Stimulated activated CD8-positive, alpha-beta memory T cell treated with anti-CD3 and anti-CD28 coated beads, Interleukin-7, amount 100 ng/mL, for 48 hours (primary cell): ENCODE results near the gene ST7.

Experiments used
- DNase-seq, 2 donors: peaks; one replicate each; pipeline ENCODE4 v3.0.0-alpha.2; 2020; ENCODE audit warnings: low read depth in 1 of 2; ENCODE audit errors: extremely low read depth in 1 of 2

The ST7 gene

DNA sequence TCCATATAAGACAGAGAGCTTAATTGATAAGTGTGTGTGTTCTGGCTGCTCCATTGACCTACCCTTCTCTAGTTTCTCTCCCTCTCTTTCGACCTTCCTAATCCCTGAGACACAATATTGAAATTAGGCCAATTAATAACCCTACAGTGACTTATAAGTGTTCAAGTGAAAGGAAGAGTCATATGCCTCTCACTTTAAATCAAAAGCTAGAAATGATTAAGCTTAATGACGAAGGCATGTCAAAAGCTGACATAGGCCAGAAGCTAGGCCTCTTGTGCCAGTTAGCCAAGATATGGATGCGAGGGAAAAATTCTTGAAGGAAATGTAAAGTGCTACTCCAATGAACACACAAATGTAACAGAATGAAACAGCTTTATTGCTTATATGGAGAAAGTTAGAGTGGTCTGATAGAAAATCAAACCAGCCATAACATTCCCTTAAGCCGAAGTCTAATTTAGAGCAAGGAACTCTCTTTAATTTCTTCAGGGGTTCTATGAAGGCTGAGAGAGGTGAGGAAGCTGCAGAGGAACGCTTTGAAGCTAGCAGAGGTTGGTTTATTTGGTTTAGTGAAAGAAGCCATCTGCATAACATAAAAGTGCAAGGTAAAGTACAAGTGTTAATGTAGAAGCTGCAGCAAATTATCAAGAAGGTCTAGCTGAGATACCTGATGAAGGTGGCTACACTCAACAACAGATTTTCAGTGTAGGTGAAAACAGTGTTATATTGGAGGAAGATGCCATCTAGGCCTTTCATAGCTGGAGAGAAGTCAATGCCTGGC is 53.8 kb downstream of the ST7 start:
- no peak for DNase-seq

DNA sequence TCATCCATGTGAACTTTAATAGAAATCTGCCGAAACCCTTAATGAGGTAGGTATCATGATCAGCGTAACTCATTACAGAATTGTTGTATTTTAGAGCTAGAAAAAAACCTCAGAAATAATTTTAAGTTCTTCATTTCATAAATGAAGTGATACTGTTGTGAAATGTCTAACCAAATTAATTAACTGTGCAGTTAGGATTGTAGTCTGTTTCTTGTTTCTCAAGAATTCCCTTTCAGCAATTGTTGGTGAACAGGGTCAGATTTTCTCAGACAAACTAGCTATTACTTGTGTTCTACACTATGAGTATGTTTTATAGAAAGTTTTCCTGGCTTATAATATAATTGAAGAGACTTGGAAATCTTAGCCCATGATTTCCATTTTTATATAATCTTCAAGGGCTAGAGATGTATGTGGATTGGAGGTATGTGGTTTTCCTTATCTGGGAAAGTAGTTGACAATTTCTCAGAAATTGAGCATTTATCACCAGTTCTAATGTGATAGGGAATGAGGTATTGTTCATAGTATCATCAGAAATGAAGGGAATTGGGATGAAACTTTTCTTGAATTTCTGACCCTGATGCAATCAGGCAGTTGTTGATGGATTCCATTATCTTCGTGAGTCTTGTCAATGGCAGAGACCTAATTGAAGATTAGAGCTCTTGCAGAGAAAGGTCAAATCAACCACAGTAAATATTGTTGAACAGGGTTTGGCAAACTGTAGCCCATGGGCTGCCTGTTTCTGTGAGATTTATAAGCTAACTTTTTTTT is 55.0 kb downstream of the ST7 start:
- DNase-seq, result no peak

DNA sequence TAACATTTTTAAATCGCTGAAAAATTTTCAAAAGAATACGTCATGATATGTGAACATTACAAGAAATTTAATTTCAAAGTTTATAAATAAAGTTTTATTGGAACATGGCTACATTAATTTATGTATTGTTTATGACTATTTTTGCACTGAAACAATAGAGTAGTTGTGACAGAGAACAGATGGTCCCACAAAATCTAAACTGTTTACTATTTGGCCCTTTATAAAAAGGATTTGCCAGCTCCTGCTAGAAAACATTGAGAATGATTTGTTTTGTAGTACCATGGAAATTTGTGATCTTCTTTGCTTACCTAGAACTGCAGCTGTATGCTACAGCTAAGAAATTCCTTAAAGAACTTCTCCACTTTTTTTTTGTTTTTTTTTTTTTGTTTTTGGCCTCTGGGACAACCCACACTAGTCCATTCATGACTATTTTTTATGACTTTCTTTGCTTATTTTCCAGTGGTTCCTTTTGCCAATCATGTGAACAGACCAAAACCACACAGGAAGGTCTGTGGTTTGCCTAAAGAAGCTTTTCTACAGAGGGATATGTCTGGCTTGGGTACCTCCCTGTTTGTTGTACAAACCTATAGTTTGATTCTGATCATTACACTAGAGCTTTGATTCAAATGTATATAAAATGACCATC is 55.7 kb downstream of the ST7 start:
- no peak for DNase-seq

DNA sequence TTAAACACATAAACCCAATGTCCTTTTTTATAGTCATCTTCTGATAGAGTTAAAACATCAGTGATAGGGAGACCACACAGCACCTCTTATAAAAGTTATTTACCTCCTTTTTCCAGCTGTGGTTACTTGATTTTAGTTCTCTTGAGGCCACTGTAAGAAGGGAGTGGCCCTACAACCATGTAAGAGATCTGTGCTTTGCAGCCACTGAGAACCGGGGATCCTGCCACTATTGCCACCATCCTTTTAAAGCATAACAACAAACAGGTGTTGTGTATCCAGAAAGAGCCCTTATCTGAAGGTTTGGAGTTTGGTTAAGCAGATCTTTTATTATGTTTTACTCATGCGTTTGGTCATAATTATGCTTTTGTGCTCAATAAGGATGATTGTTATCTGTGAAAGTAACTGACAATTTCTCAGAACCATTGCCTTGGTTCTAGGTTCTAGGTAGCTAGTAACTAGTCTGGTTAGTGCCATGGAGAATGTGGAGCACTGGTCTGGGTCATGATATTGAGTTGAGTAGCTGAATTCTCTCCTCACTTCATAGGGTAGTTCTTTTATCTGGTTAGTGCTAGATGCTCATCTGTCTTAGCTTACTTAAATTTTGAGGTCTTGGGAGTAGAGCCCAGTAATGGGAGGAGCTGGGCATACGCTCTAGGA is 56.5 kb downstream of the ST7 start:
- no peak for DNase-seq

DNA sequence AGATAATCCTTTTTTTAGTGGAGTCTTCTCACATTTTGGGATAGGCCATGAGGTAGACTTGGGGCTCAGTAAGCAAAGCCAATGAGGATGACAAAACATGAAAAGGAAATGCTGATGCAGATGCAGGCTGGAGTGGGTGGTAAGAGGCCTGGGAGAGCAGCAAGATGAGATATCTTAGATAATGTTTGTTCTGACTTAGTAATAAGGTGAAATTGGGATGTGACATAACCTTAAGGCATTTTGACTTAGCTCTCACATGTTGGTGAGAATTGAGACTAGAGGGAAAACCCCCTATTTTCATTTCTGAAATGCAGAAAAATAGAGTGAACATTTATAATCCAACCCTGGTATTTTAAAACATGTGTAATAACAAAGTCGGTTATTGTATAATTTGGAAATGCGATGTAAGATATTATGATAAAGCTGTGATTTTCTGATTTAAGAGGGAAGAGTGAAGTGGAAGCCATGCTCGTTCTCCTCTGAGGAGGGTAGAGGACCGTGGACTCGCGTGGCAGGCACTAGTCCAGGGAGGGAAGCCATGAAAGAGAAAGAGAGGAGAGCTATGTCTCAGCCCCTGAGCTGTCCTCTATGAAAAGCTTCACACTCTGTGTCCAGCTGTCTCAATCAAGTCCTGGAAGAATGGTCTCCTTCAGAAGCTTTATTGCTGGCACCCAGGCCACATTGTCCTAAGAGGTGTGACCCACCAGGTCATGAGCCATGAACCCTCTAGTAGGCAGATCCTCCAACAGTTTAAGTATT is 57.3 kb downstream of the ST7 start:
- DNase-seq, result peak in 1 of 2 donors; percentile 22

DNA sequence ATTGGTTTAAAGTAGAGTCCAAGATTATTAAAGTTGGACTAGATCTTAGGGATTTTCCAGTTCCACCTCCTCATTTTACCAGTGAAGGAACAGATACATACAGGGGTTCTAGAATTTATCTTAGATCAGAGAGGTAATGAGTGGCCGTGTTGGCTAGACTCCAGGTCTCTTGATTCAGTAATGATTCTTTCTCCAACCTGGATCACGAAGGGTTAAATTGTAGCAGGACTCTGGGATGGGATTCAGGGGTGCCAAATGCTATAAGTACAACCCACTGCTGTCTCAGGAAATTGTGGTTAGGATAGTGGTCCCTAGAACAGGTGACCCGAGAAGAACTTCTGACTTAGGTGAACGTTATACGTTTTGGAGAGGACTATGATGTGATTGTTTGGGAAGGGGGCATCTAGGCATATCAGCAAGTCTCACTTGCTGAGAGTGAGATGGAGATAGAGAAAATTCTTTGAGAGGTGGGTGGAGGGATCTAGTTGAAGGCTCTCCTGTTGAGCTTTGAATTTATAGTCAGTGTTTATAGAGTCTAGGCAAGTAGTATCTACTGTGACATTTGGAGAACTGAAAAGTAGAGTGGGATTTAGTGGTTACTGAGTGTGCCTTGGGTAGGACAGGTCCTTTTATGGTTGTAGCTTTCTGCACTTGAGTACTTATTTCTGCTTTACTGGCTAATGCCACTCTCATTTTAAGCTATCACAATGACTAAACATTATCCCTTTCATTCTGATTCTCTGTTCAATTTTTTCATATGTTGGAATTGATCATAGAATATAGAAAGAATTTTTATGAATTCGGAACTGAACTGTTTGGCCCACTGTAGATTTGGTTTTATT is 58.3 kb downstream of the ST7 start:
- DNase-seq, result no peak

DNA sequence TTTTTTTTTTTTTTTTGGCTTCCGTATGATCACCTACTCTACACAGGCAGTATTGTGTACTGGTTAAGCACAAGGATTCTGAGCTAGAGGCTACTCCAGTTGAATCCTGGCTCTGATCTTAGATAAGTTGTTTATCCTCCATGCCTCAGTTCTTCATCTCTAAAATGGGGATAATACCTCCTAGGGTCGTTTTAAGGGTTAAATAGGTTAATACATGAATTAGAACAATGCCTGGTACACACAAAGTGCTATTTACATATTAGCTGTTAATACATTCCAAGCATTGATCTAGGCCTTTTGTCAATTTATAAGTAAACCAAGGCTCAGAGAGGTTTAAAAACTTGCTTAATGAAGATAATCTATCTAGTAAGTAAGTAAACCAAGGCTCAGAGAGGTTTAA is 59.0 kb downstream of the ST7 start:
- DNase-seq, result no peak

DNA sequence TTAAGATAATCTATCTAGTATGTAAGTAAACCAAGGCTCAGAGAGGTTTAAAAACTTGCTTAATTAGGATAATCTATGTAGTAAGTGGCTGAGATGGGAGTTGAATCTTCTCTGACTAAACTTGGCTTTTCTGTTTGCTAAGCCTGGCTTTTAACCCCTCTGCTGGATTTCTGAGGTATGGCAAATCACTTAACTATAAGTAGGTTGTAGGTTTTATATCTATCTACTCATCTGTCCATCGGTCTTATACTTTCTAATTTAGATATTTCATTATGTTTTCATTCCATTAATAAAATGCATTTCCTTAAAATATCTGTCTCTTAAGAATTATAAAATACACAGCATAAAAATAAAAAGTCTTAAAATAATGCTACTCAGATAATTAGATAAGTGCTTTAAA is 59.4 kb downstream of the ST7 start:
- DNase-seq, result no peak

DNA sequence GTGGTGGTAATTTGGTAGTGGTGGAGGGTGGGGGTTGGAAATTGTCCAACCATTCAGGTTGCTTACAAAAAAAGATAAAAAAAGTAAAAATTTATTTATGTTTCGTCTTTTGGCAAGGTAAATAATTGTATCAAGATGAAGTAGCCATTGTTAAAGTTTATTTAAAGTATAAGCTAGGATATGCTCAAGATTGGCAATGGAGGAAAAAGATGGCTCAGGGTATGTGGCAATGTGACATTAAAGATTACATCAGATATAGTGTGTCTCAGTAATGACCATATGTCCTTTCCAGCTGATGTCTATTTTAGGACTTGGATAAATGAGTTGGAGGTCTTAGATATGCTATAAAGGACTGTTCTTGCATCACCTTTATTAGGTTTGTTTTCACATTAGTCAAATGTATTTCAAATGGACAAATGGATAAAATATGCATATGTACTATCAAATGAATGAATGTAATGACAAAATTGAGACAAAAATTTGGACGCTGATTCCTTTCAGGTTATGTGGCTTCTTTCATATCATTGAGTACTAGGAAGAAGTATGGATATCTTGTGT is 60.9 kb downstream of the ST7 start:
- DNase-seq, result no peak

DNA sequence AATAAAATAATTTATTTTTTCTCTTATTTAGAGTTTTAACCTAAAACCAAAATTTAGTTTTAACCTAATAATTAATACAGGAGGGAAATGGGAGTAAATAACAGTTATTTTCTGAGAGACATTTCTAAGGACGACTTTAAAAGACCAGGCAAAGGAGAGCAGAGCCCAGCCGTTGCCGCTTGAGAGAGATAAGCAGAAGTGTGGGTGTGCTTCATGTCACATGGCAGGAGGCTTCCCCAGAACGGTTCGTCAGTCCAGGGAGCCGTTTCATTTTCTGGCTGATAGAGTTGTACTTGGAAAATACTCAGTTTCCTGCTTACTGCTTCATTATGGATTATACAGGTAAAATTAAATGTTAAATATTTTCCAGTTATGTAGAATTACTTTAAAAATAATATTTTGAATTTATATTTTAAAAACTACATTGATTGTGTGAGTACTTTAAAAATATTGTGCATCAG is 61.4 kb downstream of the ST7 start:
- peak in 1 of 2 donors; percentile 19 for DNase-seq

DNA sequence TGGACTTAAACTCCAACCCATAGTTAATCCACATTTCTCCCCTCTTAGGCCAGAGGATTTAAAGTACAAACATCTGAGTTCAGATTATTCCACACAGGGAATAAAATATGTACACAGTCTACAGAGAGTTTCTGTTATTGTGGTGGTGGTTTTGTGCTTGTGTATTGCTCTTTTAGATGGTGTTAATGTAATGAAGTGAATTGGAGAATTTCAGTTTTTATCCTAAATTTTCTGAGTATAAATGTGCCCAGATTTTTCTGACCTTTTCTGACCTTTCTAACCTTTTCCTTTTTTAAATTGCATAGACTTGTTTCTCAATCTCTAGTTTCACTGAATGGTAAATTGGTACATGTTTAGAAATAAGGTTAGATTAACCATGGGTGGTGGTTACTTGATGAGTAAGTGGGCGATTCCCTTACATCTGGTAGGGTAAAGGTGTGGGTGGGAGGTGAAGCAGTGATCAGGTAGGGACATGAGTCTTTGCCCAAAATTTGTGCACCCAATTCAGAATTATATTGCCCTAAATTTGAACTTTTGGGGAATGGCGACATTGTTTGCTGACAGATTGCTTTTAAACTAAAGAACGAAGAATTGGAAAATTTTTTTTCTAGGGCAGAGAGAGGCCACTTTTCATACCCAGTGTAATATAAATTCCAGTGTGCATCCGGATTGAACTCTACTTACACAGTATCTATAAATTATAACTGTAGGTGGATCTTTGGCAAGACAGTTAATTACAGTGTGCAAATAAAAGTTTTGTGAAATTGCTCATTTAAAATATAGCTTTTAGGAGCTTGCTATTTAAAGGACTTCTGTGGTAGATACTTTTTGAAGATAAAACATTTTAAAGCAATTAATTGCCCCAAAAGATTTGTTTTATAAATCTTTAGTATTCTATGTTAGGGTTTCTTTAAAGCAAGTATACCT is 62.2 kb downstream of the ST7 start:
- no peak for DNase-seq

DNA sequence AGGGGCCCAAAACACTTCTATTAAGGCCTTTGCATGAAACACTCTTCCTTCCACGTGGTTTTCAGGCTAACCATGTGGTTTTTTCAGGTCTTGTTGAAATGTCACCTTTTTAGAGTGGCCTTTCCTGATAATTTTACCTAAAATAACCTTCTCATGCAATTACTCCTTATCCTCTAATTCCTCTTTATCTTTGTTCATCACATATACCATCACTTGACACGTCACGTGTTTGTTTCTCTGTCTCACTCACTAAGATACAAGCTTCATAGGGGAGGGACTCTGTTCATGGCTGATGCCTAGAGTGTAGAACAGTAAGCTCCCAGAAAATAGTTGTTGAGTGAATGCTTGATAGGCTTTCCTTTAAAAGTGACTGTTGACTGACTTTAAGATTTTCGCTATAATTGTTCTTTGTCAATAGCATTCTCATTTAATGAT is 63.7 kb downstream of the ST7 start:
- no peak for DNase-seq

DNA sequence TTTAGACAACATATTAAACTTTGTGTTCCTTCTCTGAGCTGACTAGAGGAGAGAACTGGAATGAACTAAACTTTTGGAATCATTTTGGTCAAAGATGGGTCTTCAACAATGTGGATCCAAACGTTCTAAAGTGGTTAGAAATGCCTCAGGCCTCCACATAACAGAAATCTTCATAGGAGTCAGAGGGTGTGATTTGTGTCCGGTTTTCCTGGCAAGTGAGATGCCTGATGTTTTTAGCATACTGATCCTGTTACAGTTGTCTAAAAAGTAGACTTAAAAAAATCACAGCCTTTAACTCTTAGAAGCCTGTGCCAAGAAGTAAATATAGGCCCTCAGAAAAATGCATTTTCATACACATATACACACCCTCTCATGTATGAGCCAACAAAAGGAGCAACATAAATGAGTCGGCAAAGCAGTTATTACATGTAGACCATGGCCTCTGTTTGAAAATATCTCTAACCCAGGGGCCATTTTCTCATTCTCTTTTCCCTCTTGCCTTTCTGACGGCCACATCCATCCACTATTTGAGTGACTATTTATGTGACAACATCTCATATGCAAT is 64.5 kb downstream of the ST7 start:
- DNase-seq, result no peak

DNA sequence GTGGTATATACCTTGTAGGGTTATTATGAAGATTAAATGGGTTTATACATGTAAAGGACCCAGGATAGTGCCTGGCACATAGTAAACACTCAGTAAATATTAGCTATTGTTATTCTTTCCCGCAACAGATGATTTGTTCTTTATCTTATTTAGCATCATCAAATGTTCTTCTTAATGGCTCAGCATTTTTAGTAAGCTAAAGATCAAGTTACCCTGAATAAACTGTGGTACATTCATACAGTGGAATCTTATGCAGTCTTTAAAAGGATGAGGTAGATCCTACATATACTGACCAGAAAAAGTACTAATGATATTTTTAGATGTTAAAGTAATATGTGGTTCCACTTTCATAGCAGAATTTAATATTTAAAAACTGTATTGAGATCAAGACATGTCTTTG is 65.4 kb downstream of the ST7 start:
- no peak for DNase-seq

DNA sequence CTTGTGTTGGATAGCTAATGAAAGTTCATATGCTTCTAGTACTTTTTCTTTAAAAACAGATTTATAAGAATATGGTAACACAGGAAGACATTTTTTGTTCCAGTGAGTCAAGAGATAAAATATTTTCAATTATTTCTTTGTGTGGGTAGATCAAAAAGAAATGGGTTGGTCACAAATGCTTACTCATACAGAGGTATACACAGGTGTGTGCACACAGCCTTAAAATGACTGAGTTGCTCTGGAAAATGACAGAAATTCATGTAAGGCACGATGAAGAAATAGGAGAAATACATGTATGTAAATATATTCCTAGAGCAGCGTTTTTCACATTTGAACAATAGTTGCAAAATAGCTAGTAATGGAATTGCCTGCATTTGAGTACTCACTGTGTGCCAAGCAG is 66.0 kb downstream of the ST7 start:
- DNase-seq, result no peak

DNA sequence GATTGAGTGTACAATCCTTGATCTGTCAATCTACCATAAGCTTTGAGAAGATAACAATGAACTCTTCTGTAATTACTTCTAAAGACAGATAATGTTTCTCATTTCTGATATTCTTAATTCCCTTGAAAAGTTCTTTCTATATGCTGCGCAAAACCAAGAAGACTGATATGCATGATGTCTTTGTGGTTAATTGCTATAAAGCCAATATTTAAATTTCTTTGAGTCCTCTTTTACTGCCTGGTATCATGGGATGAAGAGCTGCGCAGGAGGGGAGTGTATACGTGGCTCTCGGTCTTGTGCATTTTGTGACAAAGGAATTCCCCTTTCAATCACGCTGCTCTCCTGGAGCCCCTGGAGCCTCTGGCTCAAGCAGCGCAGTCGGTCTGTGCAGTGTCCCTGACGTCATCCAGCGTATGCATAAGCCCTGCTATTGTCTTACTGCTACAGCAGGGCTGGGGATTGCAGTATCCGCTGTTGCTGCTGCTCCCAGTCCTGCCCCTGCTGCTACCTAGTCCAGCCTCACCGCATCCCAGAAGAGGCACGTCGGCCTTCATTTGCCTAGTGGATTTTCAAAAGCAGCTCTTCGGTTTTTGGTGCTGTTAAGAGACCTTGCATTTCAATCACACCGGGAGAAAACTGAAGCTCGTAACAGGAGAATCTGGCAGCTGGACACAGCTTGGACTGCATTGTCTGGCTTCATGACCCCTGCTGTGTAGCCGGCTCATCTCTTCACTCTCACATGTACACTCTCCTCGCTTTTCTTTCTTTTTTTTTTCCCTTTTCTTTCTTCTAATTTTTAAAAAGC is 66.7 kb downstream of the ST7 start:
- no peak for DNase-seq

DNA sequence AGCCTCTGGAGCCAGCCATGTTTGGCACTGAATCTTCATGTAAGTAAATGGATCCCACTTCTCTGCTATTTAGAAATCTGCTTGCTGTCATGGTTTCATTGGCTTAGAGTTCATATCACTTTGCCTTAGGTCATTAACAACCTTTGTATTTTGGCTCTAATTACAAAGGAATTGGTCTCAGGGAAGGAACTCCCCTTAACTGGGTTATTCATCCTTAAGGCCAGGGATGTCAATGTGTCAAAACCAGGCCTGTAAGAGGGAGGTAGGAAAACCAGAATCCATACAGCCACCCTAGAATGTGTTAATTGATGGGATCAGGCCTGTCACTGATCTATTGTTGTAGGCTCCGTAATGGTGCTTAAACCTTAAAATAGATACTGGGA is 67.3 kb downstream of the ST7 start:
- no peak for DNase-seq
